ENCODE data around the gene TBC1D25.

The TBC1D25 gene

GRCh38 chrX:48601741-48602394, 62.4 kb downstream of the TBC1D25 start:
- no peak for DNase-seq (ENCODE audit: low read depth)

DNA sequence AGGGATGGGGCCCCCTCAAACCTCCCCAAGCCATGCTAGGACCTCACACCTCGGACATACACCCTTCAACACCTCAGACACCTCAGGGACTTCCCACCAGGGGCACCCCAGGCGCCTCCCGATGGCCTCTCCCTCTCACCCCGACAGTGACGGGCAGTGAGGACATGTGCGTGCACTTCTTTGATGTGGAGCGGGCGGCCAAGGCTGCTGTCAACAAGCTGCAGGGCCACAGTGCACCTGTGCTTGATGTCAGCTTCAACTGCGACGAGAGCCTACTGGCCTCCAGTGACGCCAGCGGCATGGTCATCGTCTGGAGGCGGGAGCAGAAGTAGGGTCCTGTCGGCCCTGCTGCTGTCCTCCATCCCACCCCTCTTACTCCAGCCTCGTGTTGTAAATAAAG, 65.2 kb downstream of the TBC1D25 start:
- DNase-seq (ENCODE audit: low read depth) = no peak

DNA sequence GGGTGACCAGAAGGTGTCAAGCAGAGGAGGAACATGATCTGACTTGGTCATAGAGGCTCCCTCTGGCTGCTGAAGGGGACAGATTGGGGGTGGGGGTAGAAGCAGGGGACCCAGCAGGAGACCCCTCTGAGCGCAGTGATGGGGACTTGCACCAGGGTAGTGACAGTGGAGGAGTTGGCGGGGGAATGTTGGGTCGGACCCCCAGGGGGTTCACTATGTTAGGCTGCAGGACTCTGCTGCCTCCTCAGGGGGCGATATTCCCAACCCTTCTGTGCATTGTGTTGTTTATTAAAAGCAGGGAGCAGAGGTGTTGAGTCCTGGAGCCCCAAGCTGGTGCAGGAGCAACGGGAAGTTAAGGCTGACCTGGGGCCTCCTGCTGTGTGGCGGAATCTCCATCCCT, 66.6 kb downstream of the TBC1D25 start:
- no peak for DNase-seq (ENCODE audit: low read depth)

- DNase-seq (ENCODE audit: low read depth) = no peak
These were observed 72.2 kb downstream of the TBC1D25 start for GRCh38 chrX:48611703-48612102.
